ENCODE measurements around the gene SIRT6.

DNA sequence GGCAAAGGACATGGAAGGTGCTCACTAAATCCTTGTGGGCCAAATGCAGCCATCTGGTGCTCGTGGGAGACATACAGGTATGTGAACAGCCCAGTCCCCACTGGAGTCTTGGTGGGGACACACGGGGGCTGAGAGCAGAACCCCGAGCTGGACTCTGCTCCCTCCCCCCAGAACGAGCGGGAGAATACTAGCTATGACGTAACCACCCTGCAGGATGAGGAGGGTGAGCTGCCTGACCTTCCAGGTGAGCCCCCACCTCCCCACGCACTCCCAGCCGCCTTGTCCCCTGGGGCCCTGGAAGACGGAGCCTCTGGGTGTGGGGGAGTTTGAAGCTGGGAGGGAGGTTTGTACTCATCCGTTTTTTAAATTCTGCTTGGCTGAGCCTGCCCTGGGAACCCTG is 33.4 kb upstream of the SIRT6 start:
- TF ChIP-seq, protein P1, sequence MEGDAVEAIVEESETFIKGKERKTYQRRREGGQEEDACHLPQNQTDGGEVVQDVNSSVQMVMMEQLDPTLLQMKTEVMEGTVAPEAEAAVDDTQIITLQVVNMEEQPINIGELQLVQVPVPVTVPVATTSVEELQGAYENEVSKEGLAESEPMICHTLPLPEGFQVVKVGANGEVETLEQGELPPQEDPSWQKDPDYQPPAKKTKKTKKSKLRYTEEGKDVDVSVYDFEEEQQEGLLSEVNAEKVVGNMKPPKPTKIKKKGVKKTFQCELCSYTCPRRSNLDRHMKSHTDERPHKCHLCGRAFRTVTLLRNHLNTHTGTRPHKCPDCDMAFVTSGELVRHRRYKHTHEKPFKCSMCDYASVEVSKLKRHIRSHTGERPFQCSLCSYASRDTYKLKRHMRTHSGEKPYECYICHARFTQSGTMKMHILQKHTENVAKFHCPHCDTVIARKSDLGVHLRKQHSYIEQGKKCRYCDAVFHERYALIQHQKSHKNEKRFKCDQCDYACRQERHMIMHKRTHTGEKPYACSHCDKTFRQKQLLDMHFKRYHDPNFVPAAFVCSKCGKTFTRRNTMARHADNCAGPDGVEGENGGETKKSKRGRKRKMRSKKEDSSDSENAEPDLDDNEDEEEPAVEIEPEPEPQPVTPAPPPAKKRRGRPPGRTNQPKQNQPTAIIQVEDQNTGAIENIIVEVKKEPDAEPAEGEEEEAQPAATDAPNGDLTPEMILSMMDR (IDR thresholded peaks at IDR 0.05) = no peak
- TF ChIP-seq, protein P2, sequence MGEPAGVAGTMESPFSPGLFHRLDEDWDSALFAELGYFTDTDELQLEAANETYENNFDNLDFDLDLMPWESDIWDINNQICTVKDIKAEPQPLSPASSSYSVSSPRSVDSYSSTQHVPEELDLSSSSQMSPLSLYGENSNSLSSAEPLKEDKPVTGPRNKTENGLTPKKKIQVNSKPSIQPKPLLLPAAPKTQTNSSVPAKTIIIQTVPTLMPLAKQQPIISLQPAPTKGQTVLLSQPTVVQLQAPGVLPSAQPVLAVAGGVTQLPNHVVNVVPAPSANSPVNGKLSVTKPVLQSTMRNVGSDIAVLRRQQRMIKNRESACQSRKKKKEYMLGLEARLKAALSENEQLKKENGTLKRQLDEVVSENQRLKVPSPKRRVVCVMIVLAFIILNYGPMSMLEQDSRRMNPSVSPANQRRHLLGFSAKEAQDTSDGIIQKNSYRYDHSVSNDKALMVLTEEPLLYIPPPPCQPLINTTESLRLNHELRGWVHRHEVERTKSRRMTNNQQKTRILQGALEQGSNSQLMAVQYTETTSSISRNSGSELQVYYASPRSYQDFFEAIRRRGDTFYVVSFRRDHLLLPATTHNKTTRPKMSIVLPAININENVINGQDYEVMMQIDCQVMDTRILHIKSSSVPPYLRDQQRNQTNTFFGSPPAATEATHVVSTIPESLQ (CRISPR knock-in tag; IDR thresholded peaks at IDR 0.05) = no peak
- TF ChIP-seq FOXP1 (CRISPR knock-in tag; IDR thresholded peaks at IDR 0.05; ENCODE audit: borderline replicate concordance) (no peak), NR2C2 (CRISPR knock-in tag; IDR thresholded peaks at IDR 0.05) (no peak), FOXJ3 (CRISPR knock-in tag; IDR thresholded peaks at IDR 0.05; ENCODE audit: borderline replicate concordance) (no peak), TCF7 (CRISPR knock-in tag; IDR thresholded peaks at IDR 0.05; ENCODE audit: low read depth) (no peak), RORB (CRISPR knock-in tag; IDR thresholded peaks at IDR 0.05) (no peak), NFYB (CRISPR knock-in tag; conservative IDR thresholded peaks at IDR 0.05; ENCODE audit: low read depth) (no peak)

Data from WTC11 (cell line).